GM23338 (cell line): ENCODE measurements around the gene NPLOC4. TPM values are rescaled to one million over a fixed set of nuclear protein-coding genes. Genes with fewer than 3 reads are reported as not detected.

ENCODE experiments used
- ATAC-seq: fragments of 200-7000 bp; cut with Tn5 transposase; 3 replicates; pipeline ENCODE4 v1.9.1; 2020
- DNase-seq: peaks from one replicate; pipeline ENCODE4 v3.0.0-alpha.2; 2015; ENCODE audit warnings: low spot score
- H2AFZ ChIP-seq: fragments of 200-600 bp; sonication (generic); 2 replicates; pipeline ENCODE4 v1.8.0; 2016; ENCODE audit warnings: antibody characterized with exemption, mild to moderate bottlenecking, moderate library complexity
- H3F3A ChIP-seq: fragments of 200-600 bp; sonication (generic); replicated peaks from 2 replicates; pipeline ENCODE4 v1.8.0; 2017; ENCODE audit warnings: antibody characterized with exemption, mixed run types, low read depth
- H3K27ac ChIP-seq: fragments of 200-600 bp; sonication (generic); 2 replicates; pipeline ENCODE4 v1.6.1; 2016; ENCODE audit warnings: low read depth
- H3K27me3 ChIP-seq: fragments of 200-600 bp; sonication (generic); 2 replicates; pipeline ENCODE4 v1.8.0; 2016; ENCODE audit warnings: mild to moderate bottlenecking, mixed run types, moderate library complexity; ENCODE audit not compliant: insufficient read depth
- H3K36me3 ChIP-seq: fragments of 200-600 bp; sonication (generic); 2 replicates; pipeline ENCODE4 v1.8.0; 2016; ENCODE audit warnings: mild to moderate bottlenecking; ENCODE audit not compliant: insufficient read depth
- H3K4me1 ChIP-seq: fragments of 200-600 bp; sonication (generic); 2 replicates; pipeline ENCODE4 v1.8.0; 2016; ENCODE audit warnings: mild to moderate bottlenecking, moderate library complexity; ENCODE audit not compliant: insufficient read depth
- H3K4me2 ChIP-seq: fragments of 200-600 bp; sonication (generic); 2 replicates; pipeline ENCODE4 v1.7.1; 2017; ENCODE audit warnings: mixed run types
- H3K4me3 ChIP-seq: fragments of 200-600 bp; sonication (generic); 2 replicates; pipeline ENCODE4 v1.6.1; 2016; ENCODE audit warnings: mixed run types
- H3K79me2 ChIP-seq: fragments of 200-600 bp; sonication (generic); replicated peaks from 2 replicates; pipeline ENCODE4 v1.8.0; 2017; ENCODE audit warnings: mild to moderate bottlenecking; ENCODE audit not compliant: insufficient read depth
- H3K9me2 ChIP-seq: fragments of 200-600 bp; sonication (generic); 2 replicates; pipeline ENCODE4 v1.8.0; 2017; ENCODE audit not compliant: insufficient read depth
- H4K20me1 ChIP-seq: fragments of 200-600 bp; sonication (generic); replicated peaks from 2 replicates; pipeline ENCODE4 v1.8.0; 2017; ENCODE audit warnings: mild to moderate bottlenecking; ENCODE audit not compliant: insufficient read depth
- H3K27ac Mint-ChIP-seq: 2 replicates; pipeline ENCODE4 v1.8.0; 2020; ENCODE audit warnings: inconsistent platforms, mild to moderate bottlenecking, moderate library complexity, mixed read lengths
- H3K27me3 Mint-ChIP-seq: 3 replicates; pipeline ENCODE4 v1.8.0; 2022; ENCODE audit warnings: low read depth, mild to moderate bottlenecking, moderate library complexity, mixed read lengths, inconsistent platforms; ENCODE audit not compliant: insufficient read depth, poor library complexity
- H3K36me3 Mint-ChIP-seq: 3 replicates; pipeline ENCODE4 v1.8.0; 2021; ENCODE audit warnings: low read depth, mild to moderate bottlenecking, inconsistent platforms, moderate library complexity, mixed read lengths
- H3K4me1 Mint-ChIP-seq: 3 replicates; pipeline ENCODE4 v1.8.0; 2020; ENCODE audit warnings: mild to moderate bottlenecking, inconsistent platforms, mixed read lengths
- H3K4me3 Mint-ChIP-seq: 3 replicates; pipeline ENCODE4 v1.8.0; 2021; ENCODE audit warnings: moderate library complexity, mild to moderate bottlenecking, inconsistent platforms, mixed read lengths
- H3K9me3 Mint-ChIP-seq: 3 replicates; pipeline ENCODE4 v1.8.0; 2020; ENCODE audit warnings: moderate library complexity, mild to moderate bottlenecking, inconsistent platforms, mixed read lengths
- CTCF ChIP-seq, 2 experiments: fragments of 200-600 bp in 1 of 2; sonication (generic) in 1 of 2; conservative IDR thresholded peaks; 2 replicates each; pipeline versions ENCODE4 v1.5.1 to v1.6.1; 2016 to 2017; ENCODE audit warnings: antibody characterized with exemption in 2 of 2, low read depth in 2 of 2, mild to moderate bottlenecking in 2 of 2, moderate library complexity in 1 of 2
- EZH2 ChIP-seq: fragments of 200-600 bp; sonication (generic); IDR thresholded peaks from one replicate; pipeline ENCODE4 v1.8.0; 2017; ENCODE audit warnings: antibody characterized with exemption, mild to moderate bottlenecking, low read depth; ENCODE audit not compliant: unreplicated experiment
- EZH2phosphoT487 ChIP-seq: fragments of 200-600 bp; sonication (generic); IDR thresholded peaks from one replicate; pipeline ENCODE4 v1.8.1; 2018; ENCODE audit warnings: antibody characterized with exemption; ENCODE audit not compliant: unreplicated experiment
- NANOG ChIP-seq: IDR thresholded peaks from 2 replicates; pipeline ENCODE4 v1.6.1; 2016; ENCODE audit warnings: antibody characterized with exemption, borderline replicate concordance
- STAT1 ChIP-seq: IDR thresholded peaks from one replicate; pipeline ENCODE4 v1.6.1; 2016; ENCODE audit warnings: antibody characterized with exemption; ENCODE audit not compliant: unreplicated experiment
- ZNF114 ChIP-seq: fragments of 250-450 bp; sonication (Bioruptor Pico); IDR thresholded peaks from 2 replicates; pipeline ENCODE4 v1.5.0; 2020; ENCODE audit warnings: mild to moderate bottlenecking, moderate library complexity
- ZNF462 ChIP-seq: fragments of 250-450 bp; sonication (Bioruptor Pico); IDR thresholded peaks from 2 replicates; pipeline ENCODE4 v1.5.0; 2020; ENCODE audit warnings: mild to moderate bottlenecking, moderate library complexity
- polyA plus RNA-seq: library from polyadenylated mRNA; unstranded; fragments of >200 nt; fragmentation: Nextera tagmentation; extraction: Ambion mirVana; gene quantifications from 2 replicates; pipeline ENCODE4 v1.2.1, GENCODE V29; 2016
- total RNA-seq: library from RNA; depleted of rRNA; stranded (reverse); fragments of >200 nt; shearing (Covaris generic); gene quantifications from 2 replicates; pipeline ENCODE4 v1.2.3, GENCODE V29; 2014
- TF ChIP-seq, protein P1 (sequence below): IDR thresholded peaks from one replicate; pipeline ENCODE4 v1.6.1; 2018; ENCODE audit warnings: antibody characterized with exemption; ENCODE audit not compliant: unreplicated experiment
- TF ChIP-seq, protein P2 (sequence below): IDR thresholded peaks from 2 replicates; pipeline ENCODE4 v1.6.1; 2016; ENCODE audit warnings: antibody characterized with exemption

NPLOC4 gene
- total and polyA plus RNA-seq, 2 experiments from 2014 or later = 24.1 to 79.1 TPM

DNA sequence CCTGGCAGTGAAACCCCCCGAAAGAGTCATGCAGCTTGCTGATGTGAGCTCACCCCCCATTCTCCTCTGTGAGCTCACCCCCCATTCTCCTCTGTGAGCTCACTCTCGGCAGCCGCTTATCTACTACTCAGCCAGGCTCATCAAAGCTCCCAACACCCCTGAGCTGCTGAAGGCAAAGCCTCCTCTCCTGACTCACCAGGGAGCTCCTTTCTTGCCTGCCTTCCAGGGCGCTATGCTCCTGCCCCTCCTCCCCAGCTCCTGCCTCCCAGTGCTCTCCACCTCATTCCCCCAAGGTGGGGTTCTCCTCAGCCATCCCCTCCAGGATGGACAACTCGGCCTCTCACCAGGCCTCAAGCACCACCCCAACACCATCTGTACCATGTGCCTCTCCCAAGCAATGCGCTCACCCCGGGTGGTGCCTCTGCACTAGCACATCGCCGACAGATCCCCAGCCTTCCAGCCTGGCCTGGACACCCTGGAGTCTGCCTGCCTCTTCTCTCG is 57.0 kb downstream of the NPLOC4 start:
- peaks cover 52% of the 10 kb centered on the region for H3K36me3 Mint-ChIP-seq
- H3K27ac ChIP-seq = no peak overlapping the region

More for the DNA sequence above, 57.0 kb downstream of the NPLOC4 start:
- TF ChIP-seq, protein P1, sequence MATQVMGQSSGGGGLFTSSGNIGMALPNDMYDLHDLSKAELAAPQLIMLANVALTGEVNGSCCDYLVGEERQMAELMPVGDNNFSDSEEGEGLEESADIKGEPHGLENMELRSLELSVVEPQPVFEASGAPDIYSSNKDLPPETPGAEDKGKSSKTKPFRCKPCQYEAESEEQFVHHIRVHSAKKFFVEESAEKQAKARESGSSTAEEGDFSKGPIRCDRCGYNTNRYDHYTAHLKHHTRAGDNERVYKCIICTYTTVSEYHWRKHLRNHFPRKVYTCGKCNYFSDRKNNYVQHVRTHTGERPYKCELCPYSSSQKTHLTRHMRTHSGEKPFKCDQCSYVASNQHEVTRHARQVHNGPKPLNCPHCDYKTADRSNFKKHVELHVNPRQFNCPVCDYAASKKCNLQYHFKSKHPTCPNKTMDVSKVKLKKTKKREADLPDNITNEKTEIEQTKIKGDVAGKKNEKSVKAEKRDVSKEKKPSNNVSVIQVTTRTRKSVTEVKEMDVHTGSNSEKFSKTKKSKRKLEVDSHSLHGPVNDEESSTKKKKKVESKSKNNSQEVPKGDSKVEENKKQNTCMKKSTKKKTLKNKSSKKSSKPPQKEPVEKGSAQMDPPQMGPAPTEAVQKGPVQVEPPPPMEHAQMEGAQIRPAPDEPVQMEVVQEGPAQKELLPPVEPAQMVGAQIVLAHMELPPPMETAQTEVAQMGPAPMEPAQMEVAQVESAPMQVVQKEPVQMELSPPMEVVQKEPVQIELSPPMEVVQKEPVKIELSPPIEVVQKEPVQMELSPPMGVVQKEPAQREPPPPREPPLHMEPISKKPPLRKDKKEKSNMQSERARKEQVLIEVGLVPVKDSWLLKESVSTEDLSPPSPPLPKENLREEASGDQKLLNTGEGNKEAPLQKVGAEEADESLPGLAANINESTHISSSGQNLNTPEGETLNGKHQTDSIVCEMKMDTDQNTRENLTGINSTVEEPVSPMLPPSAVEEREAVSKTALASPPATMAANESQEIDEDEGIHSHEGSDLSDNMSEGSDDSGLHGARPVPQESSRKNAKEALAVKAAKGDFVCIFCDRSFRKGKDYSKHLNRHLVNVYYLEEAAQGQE = no peak
- TF ChIP-seq EZH2 (no peak), NANOG (no peak), CTCF (conservative IDR thresholded peaks at IDR 0.05; ENCODE audit: low read depth in 2 of 2) (no peak), ZNF462 (CRISPR knock-in tag) (no peak), STAT1 (no peak), EZH2phosphoT487 (no peak), ZNF114 (CRISPR knock-in tag) (no peak)
- TF ChIP-seq, protein P2, sequence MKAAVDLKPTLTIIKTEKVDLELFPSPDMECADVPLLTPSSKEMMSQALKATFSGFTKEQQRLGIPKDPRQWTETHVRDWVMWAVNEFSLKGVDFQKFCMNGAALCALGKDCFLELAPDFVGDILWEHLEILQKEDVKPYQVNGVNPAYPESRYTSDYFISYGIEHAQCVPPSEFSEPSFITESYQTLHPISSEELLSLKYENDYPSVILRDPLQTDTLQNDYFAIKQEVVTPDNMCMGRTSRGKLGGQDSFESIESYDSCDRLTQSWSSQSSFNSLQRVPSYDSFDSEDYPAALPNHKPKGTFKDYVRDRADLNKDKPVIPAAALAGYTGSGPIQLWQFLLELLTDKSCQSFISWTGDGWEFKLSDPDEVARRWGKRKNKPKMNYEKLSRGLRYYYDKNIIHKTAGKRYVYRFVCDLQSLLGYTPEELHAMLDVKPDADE = no peak
- no peak overlapping the region for H3K4me3 ChIP-seq
- Mint-ChIP-seq H3K9me3 (no peaks in the 10 kb centered on the region; the same call in 2 of the 3 replicates), H3K4me1 (no peaks in the 10 kb centered on the region; the same call in 2 of the 3 replicates), H3K27ac (no peak overlapping the region; the same call in 1 of the 2 replicates), H3K4me3 (no peak overlapping the region), H3K27me3 (peaks cover 7% of the 10 kb centered on the region)
- no peak for DNase-seq
- no peak overlapping the region for H3K4me2 ChIP-seq
- H4K20me1 ChIP-seq = peaks cover 38% of the 10 kb centered on the region
- no peaks in the 10 kb centered on the region for H3F3A ChIP-seq
- H3K79me2 ChIP-seq = peaks cover 5% of the 10 kb centered on the region
- no peaks in the 10 kb centered on the region for H3K27me3 ChIP-seq
- H3K36me3 ChIP-seq = peaks cover 30% of the 10 kb centered on the region
- ATAC-seq = no peak
- H2AFZ ChIP-seq = no peak overlapping the region
- H3K9me2 ChIP-seq = no peaks in the 10 kb centered on the region
- no peaks in the 10 kb centered on the region for H3K4me1 ChIP-seq
